SW480 (cell line): ENCODE results near the gene ZMIZ1.
A peak's percentile ranks its signal among the peaks of the same experiment; 100 is the strongest.

Experiments
- DNase-seq: peaks from one replicate; pipeline ENCODE4 v3.0.0-alpha.2; 2016; ENCODE audit warnings: low spot score

Gene ZMIZ1

GRCh38 chr10:79138449-79139123 is 69.8 kb downstream of the ZMIZ1 start:
- no peak for DNase-seq

GRCh38 chr10:79139124-79139835 is 70.5 kb downstream of the ZMIZ1 start:
- no peak for DNase-seq

- no peak for DNase-seq
Observed at GRCh38 chr10:79140085-79140793, 71.5 kb downstream of the ZMIZ1 start.

GRCh38 chr10:79140855-79141254 is 72.1 kb downstream of the ZMIZ1 start:
- DNase-seq: no peak

GRCh38 chr10:79142064-79142491 is 73.3 kb downstream of the ZMIZ1 start:
- DNase-seq: no peak

GRCh38 chr10:79142522-79143309 is 74.0 kb downstream of the ZMIZ1 start:
- no peak for DNase-seq

GRCh38 chr10:79143879-79144278 is 75.1 kb downstream of the ZMIZ1 start:
- DNase-seq: no peak

- no peak for DNase-seq
Observed at GRCh38 chr10:79144351-79145173, 75.8 kb downstream of the ZMIZ1 start.

GRCh38 chr10:79145174-79145483 is 76.4 kb downstream of the ZMIZ1 start:
- no peak for DNase-seq

- DNase-seq: no peak
Observed at GRCh38 chr10:79145517-79146470, 77.0 kb downstream of the ZMIZ1 start.

- DNase-seq: no peak
Observed at GRCh38 chr10:79146611-79147130, 77.9 kb downstream of the ZMIZ1 start.

- DNase-seq: no peak
Observed at GRCh38 chr10:79147306-79147705, 78.5 kb downstream of the ZMIZ1 start.

GRCh38 chr10:79147796-79148451 is 79.2 kb downstream of the ZMIZ1 start:
- no peak for DNase-seq

- peak; percentile 52 for DNase-seq
Observed at GRCh38 chr10:79148452-79149344, 79.9 kb downstream of the ZMIZ1 start.

GRCh38 chr10:79149345-79149661 is 80.5 kb downstream of the ZMIZ1 start:
- no peak for DNase-seq

GRCh38 chr10:79149662-79150443 is 81.1 kb downstream of the ZMIZ1 start:
- DNase-seq: peak; percentile 86

GRCh38 chr10:79150444-79150754 is 81.6 kb downstream of the ZMIZ1 start:
- no peak for DNase-seq

GRCh38 chr10:79152423-79152817 is 83.7 kb downstream of the ZMIZ1 start:
- no peak for DNase-seq
